ENCODE results near the gene CDH13. TPM values are rescaled to one million over a fixed set of nuclear protein-coding genes. Genes with fewer than 3 reads are reported as not detected.

CDH13 gene
- 20.9 TPM for total RNA-seq

DNA sequence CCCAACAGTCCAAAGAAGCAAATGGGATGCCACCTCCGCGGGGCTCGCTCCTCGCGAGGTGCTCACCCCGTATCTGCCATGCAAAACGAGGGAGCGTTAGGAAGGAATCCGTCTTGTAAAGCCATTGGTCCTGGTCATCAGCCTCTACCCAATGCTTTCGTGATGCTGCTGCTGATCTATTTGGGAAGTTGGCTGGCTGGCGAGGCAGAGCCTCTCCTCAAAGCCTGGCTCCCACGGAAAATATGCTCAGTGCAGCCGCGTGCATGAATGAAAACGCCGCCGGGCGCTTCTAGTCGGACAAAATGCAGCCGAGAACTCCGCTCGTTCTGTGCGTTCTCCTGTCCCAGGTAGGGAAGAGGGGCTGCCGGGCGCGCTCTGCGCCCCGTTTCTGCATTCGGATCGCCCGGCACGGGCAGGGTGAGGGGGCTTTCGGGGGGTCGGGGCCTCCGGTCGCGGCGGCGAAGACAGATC is at the start of gene CDH13:
TSS of gene CDH13 (plus strand) at position 179 of the 471 bp plus-strand sequence.
- no peaks in the 10 kb centered on the region for H3K36me3 ChIP-seq (ENCODE audit: control insufficient read depth in 3 of 3, insufficient read depth in 3 of 3, low read length in 3 of 3)
- H3K4me1 ChIP-seq (ENCODE audit: control insufficient read depth in 3 of 3, insufficient read depth in 3 of 3, low read length in 3 of 3) = peaks cover 44 to 53% (median 49%) of the 10 kb centered on the region in 3 donors
- H3K4me3 ChIP-seq (ENCODE audit: low read length in 3 of 3) = peak within 1 kb of the TSS; percentile 78 to 86 (median 86)
- H3K27ac ChIP-seq (ENCODE audit: low read depth, low read length) = peak within 1 kb of the TSS; percentile 88
- H3K9ac ChIP-seq (ENCODE audit: low read depth in 1 of 3, low read length in 3 of 3) = peak within 1 kb of the TSS; percentile 88 to 94 (median 93)
- no peaks in the 10 kb centered on the region for H3K9me3 ChIP-seq (ENCODE audit: control insufficient read depth in 3 of 3, low read length in 3 of 3)
- H3K27me3 ChIP-seq (ENCODE audit: control insufficient read depth in 3 of 3, insufficient read depth in 3 of 3, low read length in 3 of 3) = peaks cover 0 to 3% (median 0%) of the 10 kb centered on the region in 3 donors

DNA sequence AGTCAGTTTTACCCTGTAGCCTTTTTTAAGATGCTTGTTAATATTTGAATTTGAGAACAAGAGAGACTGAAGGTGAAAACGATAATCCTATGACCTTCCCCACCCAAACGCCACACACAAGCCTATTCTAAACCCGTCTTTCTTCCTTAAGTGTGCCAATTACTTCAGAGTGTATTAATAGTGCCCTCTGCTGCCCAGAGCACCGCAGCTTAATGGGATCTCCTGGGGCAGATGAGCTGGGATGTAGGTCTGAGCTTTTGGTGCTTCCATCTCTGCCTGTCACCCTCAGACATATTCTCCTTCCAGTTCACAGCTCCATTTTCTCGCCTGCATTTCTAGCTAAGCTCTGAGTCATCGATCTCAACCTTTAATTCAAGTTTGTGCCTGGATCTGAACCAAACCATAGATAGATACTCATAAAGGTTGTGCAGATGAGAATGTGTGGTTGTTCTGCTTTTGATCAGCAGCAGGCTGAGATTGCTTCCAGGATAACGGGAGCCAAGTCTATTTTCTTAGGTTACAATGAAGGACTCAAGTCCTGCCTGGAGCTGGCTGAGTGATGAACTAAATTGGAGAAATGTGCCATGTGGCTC is 46.4 kb upstream of the CDH13 start:
- no peaks in the 10 kb centered on the region for H3K9me3 ChIP-seq (ENCODE audit: control insufficient read depth in 3 of 3, low read length in 3 of 3)

DNA sequence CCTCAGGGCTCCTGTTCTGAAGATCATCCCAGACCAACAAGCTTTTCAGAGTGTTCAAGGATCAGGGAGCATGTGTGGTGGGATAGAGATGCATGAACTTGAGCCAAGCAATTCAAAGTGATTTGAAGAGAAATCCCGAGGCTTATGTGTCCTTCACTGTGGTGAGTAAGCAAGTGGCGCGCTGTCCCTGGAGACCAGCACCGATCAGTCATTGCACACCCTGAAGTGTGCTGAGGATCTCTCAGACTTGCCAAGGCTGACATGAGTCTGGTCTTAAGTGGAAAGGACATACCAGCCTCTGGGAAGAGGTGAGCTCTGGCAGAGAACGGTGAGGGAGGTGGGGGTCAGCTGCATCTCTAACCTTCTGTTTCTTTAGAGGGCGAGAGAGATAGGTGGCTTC is 43.8 kb upstream of the CDH13 start:
- Histone ChIP-seq H3K36me3 (ENCODE audit: control insufficient read depth in 3 of 3, insufficient read depth in 3 of 3, low read length in 3 of 3) (no peaks in the 10 kb centered on the region), H3K9ac (ENCODE audit: low read depth in 1 of 3, low read length in 3 of 3) (peak overlapping the region in 1 of 3 donors; percentile 18), H3K27me3 (ENCODE audit: control insufficient read depth in 3 of 3, insufficient read depth in 3 of 3, low read length in 3 of 3) (peaks cover 0 to 2% (median 0%) of the 10 kb centered on the region in 3 donors), H3K4me1 (ENCODE audit: control insufficient read depth in 3 of 3, insufficient read depth in 3 of 3, low read length in 3 of 3) (peaks cover 14 to 31% (median 20%) of the 10 kb centered on the region in 3 donors), H3K4me3 (ENCODE audit: low read length in 3 of 3) (no peak overlapping the region), H3K9me3 (ENCODE audit: control insufficient read depth in 3 of 3, low read length in 3 of 3) (no peaks in the 10 kb centered on the region), H3K27ac (ENCODE audit: low read depth, low read length) (no peak overlapping the region)

More for the DNA sequence above, 46.4 kb upstream of the CDH13 start:
- no peaks in the 10 kb centered on the region for H3K36me3 ChIP-seq (ENCODE audit: control insufficient read depth in 3 of 3, insufficient read depth in 3 of 3, low read length in 3 of 3)
- H3K27me3 ChIP-seq (ENCODE audit: control insufficient read depth in 3 of 3, insufficient read depth in 3 of 3, low read length in 3 of 3) = peaks cover 0 to 2% (median 0%) of the 10 kb centered on the region in 3 donors
- no peak overlapping the region for H3K4me3 ChIP-seq (ENCODE audit: low read length in 3 of 3)
- peaks cover 11 to 27% (median 18%) of the 10 kb centered on the region in 3 donors for H3K4me1 ChIP-seq (ENCODE audit: control insufficient read depth in 3 of 3, insufficient read depth in 3 of 3, low read length in 3 of 3)
- H3K27ac ChIP-seq (ENCODE audit: low read depth, low read length) = peak overlapping the region; percentile 5
- H3K9ac ChIP-seq (ENCODE audit: low read depth in 1 of 3, low read length in 3 of 3) = peak overlapping the region in 2 of 3 donors; percentile 8 to 27

DNA sequence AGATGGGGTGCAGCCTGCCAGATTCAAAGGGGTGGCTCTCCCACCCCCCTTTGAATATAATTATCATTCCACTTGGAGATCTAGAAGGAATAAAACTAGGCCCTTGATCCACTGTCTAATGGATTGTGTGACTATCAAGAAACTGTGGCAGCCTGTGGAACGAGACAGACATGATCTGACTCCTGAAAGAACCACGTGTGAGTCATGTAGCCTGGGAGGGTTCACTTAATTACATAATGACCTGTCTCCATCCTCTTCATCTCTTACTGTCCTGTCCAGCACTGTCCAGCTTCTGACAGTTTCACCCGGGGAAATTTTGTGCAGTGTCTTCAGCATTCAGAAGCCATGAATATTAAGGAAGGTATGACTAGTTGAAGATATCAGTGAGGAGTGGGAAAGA is 43.3 kb upstream of the CDH13 start:
- H3K9me3 ChIP-seq (ENCODE audit: control insufficient read depth in 3 of 3, low read length in 3 of 3) = no peaks in the 10 kb centered on the region
- H3K27me3 ChIP-seq (ENCODE audit: control insufficient read depth in 3 of 3, insufficient read depth in 3 of 3, low read length in 3 of 3) = peaks cover 0 to 2% (median 0%) of the 10 kb centered on the region in 3 donors
- H3K27ac ChIP-seq (ENCODE audit: low read depth, low read length) = peak overlapping the region; percentile 94
- H3K36me3 ChIP-seq (ENCODE audit: control insufficient read depth in 3 of 3, insufficient read depth in 3 of 3, low read length in 3 of 3) = no peaks in the 10 kb centered on the region
- H3K4me1 ChIP-seq (ENCODE audit: control insufficient read depth in 3 of 3, insufficient read depth in 3 of 3, low read length in 3 of 3) = peaks cover 14 to 31% (median 20%) of the 10 kb centered on the region in 3 donors
- no peak overlapping the region for H3K4me3 ChIP-seq (ENCODE audit: low read length in 3 of 3)
- no peak overlapping the region for H3K9ac ChIP-seq (ENCODE audit: low read depth in 1 of 3, low read length in 3 of 3)

DNA sequence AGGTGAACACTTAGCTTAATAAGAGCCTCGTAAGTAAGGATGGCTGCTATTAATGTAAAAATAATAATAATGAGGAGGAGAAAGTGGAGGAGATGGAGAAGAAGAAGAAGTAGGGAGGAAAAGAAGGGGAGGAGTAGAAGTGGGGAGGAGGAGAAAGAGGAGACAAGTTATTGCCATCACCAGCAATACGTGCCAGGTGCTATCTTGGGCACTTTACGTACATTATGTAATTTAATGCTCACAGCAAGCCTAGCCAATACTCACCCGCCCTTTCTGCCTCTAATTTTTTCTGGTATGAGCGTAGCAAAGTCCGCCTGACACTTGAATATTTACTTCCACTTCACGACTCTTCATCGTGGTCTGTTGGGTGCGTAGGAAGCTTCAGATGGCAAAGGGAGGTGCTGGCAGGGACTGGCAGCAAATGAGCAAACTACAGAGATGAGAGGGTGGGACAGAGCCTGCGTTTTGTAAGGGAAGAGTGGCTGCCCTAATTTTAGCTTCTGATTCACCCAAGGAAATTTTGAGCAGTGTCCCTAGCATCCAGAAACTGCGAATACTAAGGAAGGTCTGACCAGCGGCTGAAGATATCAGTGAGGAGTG is 42.1 kb upstream of the CDH13 start:
- H3K36me3 ChIP-seq (ENCODE audit: control insufficient read depth in 3 of 3, insufficient read depth in 3 of 3, low read length in 3 of 3) = no peaks in the 10 kb centered on the region
- no peaks in the 10 kb centered on the region for H3K9me3 ChIP-seq (ENCODE audit: control insufficient read depth in 3 of 3, low read length in 3 of 3)
- H3K4me3 ChIP-seq (ENCODE audit: low read length in 3 of 3) = peak overlapping the region; percentile 46 to 65 (median 63)
- H3K27ac ChIP-seq (ENCODE audit: low read depth, low read length) = peak overlapping the region; percentile 94
- H3K4me1 ChIP-seq (ENCODE audit: control insufficient read depth in 3 of 3, insufficient read depth in 3 of 3, low read length in 3 of 3) = peaks cover 14 to 30% (median 20%) of the 10 kb centered on the region in 3 donors
- peaks cover 0 to 2% (median 0%) of the 10 kb centered on the region in 3 donors for H3K27me3 ChIP-seq (ENCODE audit: control insufficient read depth in 3 of 3, insufficient read depth in 3 of 3, low read length in 3 of 3)
- H3K9ac ChIP-seq (ENCODE audit: low read depth in 1 of 3, low read length in 3 of 3) = peak overlapping the region; percentile 45 to 79 (median 72)

DNA sequence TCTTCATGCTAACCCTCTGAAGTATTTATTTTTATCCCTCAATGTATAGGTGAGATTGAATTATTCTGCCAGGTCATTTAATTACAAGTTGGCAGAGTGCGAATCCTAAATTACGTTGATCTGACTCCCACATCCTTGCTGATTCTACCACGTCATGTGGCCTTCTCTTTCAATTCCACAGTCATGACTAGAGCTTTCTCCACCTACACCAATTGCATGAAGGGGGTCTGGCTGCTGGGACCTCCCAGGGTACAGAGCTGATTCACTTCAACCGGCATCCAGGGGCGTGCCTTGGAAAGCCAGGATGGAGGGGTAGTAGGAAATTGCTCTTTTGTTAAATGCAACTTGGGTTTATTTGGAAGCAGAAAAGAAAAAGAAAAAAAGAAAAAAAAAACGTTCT is 41.1 kb upstream of the CDH13 start:
- peak overlapping the region; percentile 94 for H3K27ac ChIP-seq (ENCODE audit: low read depth, low read length)
- H3K4me1 ChIP-seq (ENCODE audit: control insufficient read depth in 3 of 3, insufficient read depth in 3 of 3, low read length in 3 of 3) = peaks cover 11 to 24% (median 19%) of the 10 kb centered on the region in 3 donors
- H3K4me3 ChIP-seq (ENCODE audit: low read length in 3 of 3) = peak overlapping the region in 1 of 3 donors; percentile 46
- H3K9ac ChIP-seq (ENCODE audit: low read depth in 1 of 3, low read length in 3 of 3) = peak overlapping the region in 1 of 3 donors; percentile 72
- no peaks in the 10 kb centered on the region for H3K36me3 ChIP-seq (ENCODE audit: control insufficient read depth in 3 of 3, insufficient read depth in 3 of 3, low read length in 3 of 3)
- peaks cover 0 to 2% (median 0%) of the 10 kb centered on the region in 3 donors for H3K27me3 ChIP-seq (ENCODE audit: control insufficient read depth in 3 of 3, insufficient read depth in 3 of 3, low read length in 3 of 3)
- no peaks in the 10 kb centered on the region for H3K9me3 ChIP-seq (ENCODE audit: control insufficient read depth in 3 of 3, low read length in 3 of 3)

DNA sequence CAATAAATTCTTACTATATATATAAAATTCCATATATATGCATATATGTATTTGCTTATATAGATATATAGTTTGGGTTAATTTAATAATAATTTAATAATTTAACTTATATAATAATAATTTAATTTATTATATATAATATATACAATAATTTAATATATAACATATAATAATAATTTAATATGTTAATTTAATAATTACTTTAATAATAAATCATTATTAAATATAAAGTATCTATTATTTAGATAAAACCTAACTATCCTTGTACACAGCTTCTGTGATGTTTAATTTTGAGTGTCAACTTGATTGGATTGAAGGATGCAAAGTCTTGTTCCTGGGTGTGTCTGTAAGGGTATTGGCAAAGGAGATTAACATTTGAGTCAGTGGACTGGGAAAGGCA is 40.6 kb upstream of the CDH13 start:
- Histone ChIP-seq H3K9me3 (ENCODE audit: control insufficient read depth in 3 of 3, low read length in 3 of 3) (no peaks in the 10 kb centered on the region), H3K4me1 (ENCODE audit: control insufficient read depth in 3 of 3, insufficient read depth in 3 of 3, low read length in 3 of 3) (peaks cover 11 to 19% (median 18%) of the 10 kb centered on the region in 3 donors), H3K9ac (ENCODE audit: low read depth in 1 of 3, low read length in 3 of 3) (no peak overlapping the region), H3K36me3 (ENCODE audit: control insufficient read depth in 3 of 3, insufficient read depth in 3 of 3, low read length in 3 of 3) (no peaks in the 10 kb centered on the region), H3K27ac (ENCODE audit: low read depth, low read length) (no peak overlapping the region), H3K4me3 (ENCODE audit: low read length in 3 of 3) (no peak overlapping the region), H3K27me3 (ENCODE audit: control insufficient read depth in 3 of 3, insufficient read depth in 3 of 3, low read length in 3 of 3) (peaks cover 0 to 1% (median 0%) of the 10 kb centered on the region in 3 donors)

DNA sequence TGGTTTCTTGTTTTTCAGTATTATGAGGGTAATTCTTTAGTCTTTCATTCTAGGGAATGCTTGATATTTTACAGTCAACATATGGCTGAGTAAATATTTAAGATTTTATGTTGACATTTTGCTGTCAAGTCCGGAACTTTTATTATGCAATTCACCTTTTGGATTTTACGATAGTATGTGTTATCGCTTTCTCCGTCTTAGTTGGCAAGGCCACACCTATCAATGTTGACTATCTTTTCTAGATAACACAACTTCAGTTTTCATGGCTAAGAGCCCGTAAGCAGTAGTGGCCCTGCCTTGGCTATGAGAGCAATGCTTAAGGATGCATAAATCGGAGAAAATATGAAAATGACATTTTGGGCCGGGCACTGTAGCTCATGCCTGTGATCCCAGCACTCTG is 39.5 kb upstream of the CDH13 start:
- Histone ChIP-seq H3K27me3 (ENCODE audit: control insufficient read depth in 3 of 3, insufficient read depth in 3 of 3, low read length in 3 of 3) (no peaks in the 10 kb centered on the region), H3K4me3 (ENCODE audit: low read length in 3 of 3) (no peak overlapping the region), H3K4me1 (ENCODE audit: control insufficient read depth in 3 of 3, insufficient read depth in 3 of 3, low read length in 3 of 3) (peaks cover 11 to 18% (median 18%) of the 10 kb centered on the region in 3 donors), H3K9me3 (ENCODE audit: control insufficient read depth in 3 of 3, low read length in 3 of 3) (no peaks in the 10 kb centered on the region), H3K36me3 (ENCODE audit: control insufficient read depth in 3 of 3, insufficient read depth in 3 of 3, low read length in 3 of 3) (no peaks in the 10 kb centered on the region), H3K27ac (ENCODE audit: low read depth, low read length) (no peak overlapping the region), H3K9ac (ENCODE audit: low read depth in 1 of 3, low read length in 3 of 3) (no peak overlapping the region)

DNA sequence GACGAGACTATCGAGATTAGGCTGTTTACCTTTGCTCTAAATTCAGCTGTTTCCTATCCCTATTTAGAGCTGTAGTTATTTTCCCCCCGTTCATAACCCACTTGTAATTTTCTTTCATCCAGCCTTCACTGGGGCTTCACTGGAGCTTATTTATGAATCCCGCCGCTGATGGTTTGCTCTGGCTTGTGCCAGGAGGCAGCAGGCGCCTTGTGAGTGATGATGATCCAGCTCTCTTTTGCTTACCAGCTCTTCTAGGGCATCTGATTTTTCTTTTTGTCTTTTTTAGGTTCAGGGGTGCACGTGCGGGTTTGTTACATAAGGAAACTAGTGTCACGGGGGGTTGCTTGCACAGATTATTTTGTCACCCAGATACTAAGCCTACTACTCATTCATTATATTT is 37.4 kb upstream of the CDH13 start:
- Histone ChIP-seq H3K9me3 (ENCODE audit: control insufficient read depth in 3 of 3, low read length in 3 of 3) (no peaks in the 10 kb centered on the region), H3K9ac (ENCODE audit: low read depth in 1 of 3, low read length in 3 of 3) (no peak overlapping the region), H3K27ac (ENCODE audit: low read depth, low read length) (no peak overlapping the region), H3K4me1 (ENCODE audit: control insufficient read depth in 3 of 3, insufficient read depth in 3 of 3, low read length in 3 of 3) (peaks cover 6 to 8% (median 8%) of the 10 kb centered on the region in 3 donors), H3K27me3 (ENCODE audit: control insufficient read depth in 3 of 3, insufficient read depth in 3 of 3, low read length in 3 of 3) (no peaks in the 10 kb centered on the region), H3K4me3 (ENCODE audit: low read length in 3 of 3) (no peak overlapping the region), H3K36me3 (ENCODE audit: control insufficient read depth in 3 of 3, insufficient read depth in 3 of 3, low read length in 3 of 3) (no peaks in the 10 kb centered on the region)

DNA sequence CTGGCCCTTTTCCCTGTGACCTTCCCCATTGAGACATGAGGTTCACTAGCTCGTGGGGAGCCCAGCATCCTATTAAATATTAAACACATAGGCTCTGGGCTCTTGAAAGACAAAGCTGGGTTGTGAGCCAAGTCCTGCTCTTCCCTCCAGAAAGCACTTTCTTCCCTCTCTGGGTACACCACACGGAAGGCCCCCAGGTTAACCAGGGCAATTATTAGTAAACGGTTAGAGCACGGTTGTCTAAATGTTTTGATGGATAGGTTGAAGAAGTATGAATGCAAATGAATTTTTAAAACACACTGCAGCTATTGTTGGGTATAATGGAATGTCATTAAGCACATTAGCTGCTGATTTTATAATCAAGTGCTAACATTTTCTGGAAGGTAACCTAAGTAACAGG is 32.7 kb upstream of the CDH13 start:
- Histone ChIP-seq H3K36me3 (ENCODE audit: control insufficient read depth in 3 of 3, insufficient read depth in 3 of 3, low read length in 3 of 3) (no peaks in the 10 kb centered on the region), H3K4me3 (ENCODE audit: low read length in 3 of 3) (no peak overlapping the region), H3K4me1 (ENCODE audit: control insufficient read depth in 3 of 3, insufficient read depth in 3 of 3, low read length in 3 of 3) (no peaks in the 10 kb centered on the region), H3K9ac (ENCODE audit: low read depth in 1 of 3, low read length in 3 of 3) (no peak overlapping the region), H3K27ac (ENCODE audit: low read depth, low read length) (no peak overlapping the region), H3K9me3 (ENCODE audit: control insufficient read depth in 3 of 3, low read length in 3 of 3) (no peaks in the 10 kb centered on the region), H3K27me3 (ENCODE audit: control insufficient read depth in 3 of 3, insufficient read depth in 3 of 3, low read length in 3 of 3) (no peaks in the 10 kb centered on the region)

Measured in skeletal muscle tissue (tissue), 4 donors.